Stimulated activated effector memory CD8-positive, alpha-beta T cell treated with anti-CD3 and anti-CD28 coated beads, Interleukin-12 subunit alpha, Interleukin-12 subunit beta, amount 100 ng/mL, for 72 hours (primary cell): ENCODE results near the gene RASGRF2.

Experiments used
- ATAC-seq: fragments of 150-1000 bp; cut with Tn5 transposase; 2 replicates; pipeline ENCODE4 v1.10.0; 2021
- DNase-seq, 2 donors: peaks; one replicate each; pipeline ENCODE4 v3.0.0; 2021 to 2022; ENCODE audit warnings: low spot score in 2 of 2
- H3K27ac Mint-ChIP-seq: one replicate; pipeline ENCODE4 v1.8.0; 2022; ENCODE audit warnings: mild to moderate bottlenecking, mixed read lengths
- H3K36me3 Mint-ChIP-seq: one replicate; pipeline ENCODE4 v1.8.0; 2022; ENCODE audit warnings: mild to moderate bottlenecking, mixed read lengths
- H3K4me1 Mint-ChIP-seq: one replicate; pipeline ENCODE4 v1.8.0; 2022; ENCODE audit warnings: mixed read lengths
- H3K4me3 Mint-ChIP-seq: one replicate; pipeline ENCODE4 v1.8.0; 2022; ENCODE audit warnings: mild to moderate bottlenecking, mixed read lengths
- H3K9me3 Mint-ChIP-seq: one replicate; pipeline ENCODE4 v1.8.0; 2022; ENCODE audit warnings: mixed read lengths

The RASGRF2 gene

DNA sequence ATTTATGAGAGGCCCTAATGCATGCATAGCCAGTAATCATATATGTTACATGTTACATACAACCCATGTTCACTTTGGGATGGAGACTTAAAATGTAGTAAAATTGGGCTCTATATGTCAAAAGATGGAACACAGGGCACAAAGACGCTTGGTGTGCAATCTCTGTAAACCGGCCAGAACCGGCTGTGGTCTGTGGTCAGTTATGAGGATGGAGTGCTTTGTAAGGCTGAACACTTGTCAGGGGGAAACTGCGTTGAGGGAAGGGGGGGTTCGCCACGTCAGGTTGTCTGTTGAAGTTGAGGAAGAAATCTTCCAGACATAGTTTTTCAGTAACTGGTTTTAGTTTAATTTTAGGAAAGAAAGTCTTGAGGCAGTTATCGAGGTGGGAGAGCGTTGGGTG lies 270.3 kb downstream of the RASGRF2 start:
- Mint-ChIP-seq H3K36me3 (no peaks in the 10 kb centered on the region), H3K27ac (no peak overlapping the region), H3K4me1 (peaks cover 6% of the 10 kb centered on the region), H3K4me3 (no peak overlapping the region), H3K9me3 (no peaks in the 10 kb centered on the region)
- DNase-seq (no peak), ATAC-seq (no peak)

DNA sequence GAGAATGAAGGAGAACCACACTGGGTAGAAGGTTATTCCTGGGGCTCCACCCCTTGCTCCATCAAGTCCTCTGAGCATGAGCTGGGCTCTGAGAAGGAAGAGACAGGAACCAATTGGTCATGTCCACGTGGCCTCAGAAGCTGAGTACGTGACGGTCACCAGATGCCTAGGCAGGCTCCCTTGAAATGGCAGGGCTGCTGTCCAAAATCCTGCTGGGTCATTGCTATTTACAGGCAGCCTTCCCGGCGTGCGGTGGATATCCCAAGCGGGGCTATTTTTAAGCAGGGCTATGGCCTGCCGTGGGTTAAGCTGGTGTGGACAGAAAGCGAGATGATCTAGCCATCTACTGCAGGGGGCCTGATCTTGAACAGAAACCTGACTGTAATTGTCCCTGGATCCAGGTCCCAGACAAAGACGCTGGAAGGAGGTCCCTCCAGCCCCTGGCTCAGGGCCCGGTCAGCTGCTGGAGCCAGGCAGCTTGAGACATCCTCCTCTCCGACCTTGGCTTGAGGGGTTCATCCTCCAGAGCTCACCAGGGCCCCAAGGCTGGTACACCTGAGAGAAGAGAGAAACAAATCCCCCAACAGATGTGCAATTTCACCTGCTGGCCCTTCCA lies 272.4 kb downstream of the RASGRF2 start:
- no peak overlapping the region for H3K4me3 Mint-ChIP-seq
- no peaks in the 10 kb centered on the region for H3K9me3 Mint-ChIP-seq
- H3K27ac Mint-ChIP-seq, result no peak overlapping the region
- H3K4me1 Mint-ChIP-seq, result peaks cover 6% of the 10 kb centered on the region
- ATAC-seq (no peak), DNase-seq (no peak)
- H3K36me3 Mint-ChIP-seq, result no peaks in the 10 kb centered on the region

DNA sequence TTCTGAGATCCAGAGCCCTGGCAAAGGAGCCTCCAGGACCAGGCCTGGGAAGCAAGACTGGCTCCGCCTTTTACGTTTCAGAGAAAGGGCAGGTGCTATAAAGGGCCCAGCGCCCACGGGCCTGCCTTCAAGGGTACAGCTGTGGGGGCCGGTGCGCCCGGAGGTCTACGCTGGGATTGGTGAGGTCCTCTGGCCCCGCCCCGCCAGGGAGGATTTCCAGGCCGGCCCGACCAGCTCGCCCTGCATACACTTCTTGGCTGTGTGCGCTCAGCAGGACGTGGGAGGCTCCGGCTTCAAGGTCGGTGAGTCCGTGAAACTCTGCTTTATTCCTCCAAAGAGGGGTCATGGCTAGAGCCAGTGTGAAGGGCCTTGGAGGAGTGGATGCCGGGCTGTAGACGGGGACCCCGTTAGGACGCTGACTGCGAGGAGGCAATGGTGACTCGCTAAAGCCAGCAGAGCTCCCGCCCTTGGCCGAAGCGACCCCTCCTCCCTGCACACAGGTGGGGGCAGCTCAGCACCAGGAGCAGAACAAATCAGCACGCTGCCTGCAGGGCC lies 273.0 kb downstream of the RASGRF2 start, which contains the start of gene CKMT2:
Gene CKMT2 (plus strand): TSS at position 243 of the 555 bp plus-strand sequence. CDS start 17,811 bp downstream, outside the sequence.
- H3K27ac Mint-ChIP-seq, result peak within 1 kb of the TSS; percentile 32

DNA sequence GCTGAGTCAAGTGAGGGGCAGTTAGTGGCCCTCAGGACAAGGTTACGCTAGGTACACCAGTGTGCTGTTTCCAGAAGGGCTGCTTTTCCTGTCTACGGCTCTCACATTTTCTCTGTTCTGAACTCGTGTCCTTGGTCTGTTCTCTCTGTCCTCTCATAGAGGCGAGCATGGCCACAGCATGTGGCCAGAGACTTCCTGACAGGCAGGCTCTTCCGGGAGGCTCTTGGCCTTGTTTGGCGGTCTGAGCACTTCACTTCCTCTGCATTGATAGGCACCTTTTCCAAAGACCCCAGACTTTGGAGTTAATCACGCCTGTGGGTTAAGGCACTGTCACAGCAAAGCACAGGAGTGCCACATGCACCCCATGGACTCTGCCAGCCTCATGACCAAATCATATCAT lies 274.1 kb downstream of the RASGRF2 start:
- no peak for ATAC-seq
- H3K4me3 Mint-ChIP-seq, result no peak overlapping the region
- H3K36me3 Mint-ChIP-seq, result no peaks in the 10 kb centered on the region
- no peaks in the 10 kb centered on the region for H3K9me3 Mint-ChIP-seq
- H3K27ac Mint-ChIP-seq, result peak overlapping the region; percentile 32
- DNase-seq, result no peak
- peaks cover 6% of the 10 kb centered on the region for H3K4me1 Mint-ChIP-seq

More for the DNA sequence above, 273.0 kb downstream of the RASGRF2 start, which contains the start of gene CKMT2:
- Mint-ChIP-seq H3K36me3 (no peaks in the 10 kb centered on the region), H3K4me1 (peaks cover 6% of the 10 kb centered on the region), H3K4me3 (no peak within 1 kb of the TSS), H3K9me3 (no peaks in the 10 kb centered on the region)
- ATAC-seq, result no peak
- no peak for DNase-seq

DNA sequence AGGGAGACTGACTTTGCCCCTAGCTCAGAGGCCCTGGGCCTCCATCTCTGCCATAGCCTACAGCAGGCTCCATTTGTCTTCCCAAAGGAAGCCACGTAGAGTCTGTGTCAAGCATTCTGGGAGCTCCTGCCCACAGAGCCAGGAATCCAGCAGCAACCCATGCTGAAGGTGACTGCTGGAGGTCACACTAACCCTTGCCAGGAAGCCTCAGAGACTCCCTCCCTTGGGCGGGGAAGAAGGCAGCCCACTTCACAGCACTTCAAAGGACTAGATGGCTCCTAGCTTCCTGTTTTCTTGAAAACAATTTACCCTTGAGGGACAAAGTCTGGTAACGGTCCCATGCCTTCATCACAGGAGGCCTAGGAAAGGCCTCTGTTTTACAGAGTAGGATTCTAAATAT lies 274.6 kb downstream of the RASGRF2 start:
- Mint-ChIP-seq H3K36me3 (no peaks in the 10 kb centered on the region), H3K4me3 (no peak overlapping the region), H3K4me1 (peaks cover 6% of the 10 kb centered on the region), H3K9me3 (no peaks in the 10 kb centered on the region), H3K27ac (peak overlapping the region; percentile 32)
- ATAC-seq (no peak), DNase-seq (no peak)

DNA sequence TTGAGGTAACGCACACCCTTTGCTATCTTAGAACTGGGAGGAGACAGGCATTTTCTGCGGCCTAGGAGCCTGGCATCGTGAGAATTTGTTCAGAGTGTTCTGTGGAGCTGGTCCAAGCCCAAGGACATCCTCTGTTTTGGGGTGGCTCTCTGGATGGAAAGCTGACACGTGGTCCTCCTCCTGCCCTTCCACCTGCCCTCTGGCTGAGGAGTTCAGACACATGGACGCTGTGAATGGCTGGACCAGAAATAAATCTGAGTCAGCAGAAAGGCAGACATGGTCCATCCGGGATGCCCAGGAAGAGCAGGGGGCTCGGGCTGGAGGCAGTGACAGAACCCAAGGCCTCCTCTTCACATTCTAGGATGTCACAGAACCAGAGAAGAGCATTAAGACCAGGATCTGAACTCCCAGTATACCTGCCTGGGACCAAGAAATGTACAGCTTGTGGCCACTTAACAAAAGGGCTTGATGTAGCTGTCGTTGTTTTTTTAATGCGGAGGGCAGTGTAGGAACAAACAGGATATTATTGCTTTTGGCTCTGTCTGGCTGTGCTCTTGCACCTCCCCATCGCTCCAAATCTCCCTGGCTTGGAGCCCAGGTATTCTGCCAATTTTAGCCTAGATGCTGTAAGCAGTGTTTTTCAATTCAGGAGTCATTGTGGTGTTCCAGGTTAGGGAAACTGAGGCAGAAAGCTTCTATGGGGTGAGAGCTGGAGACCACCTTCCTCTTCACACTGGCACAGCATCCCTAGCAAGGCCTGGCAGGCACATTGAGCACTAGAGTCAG lies 275.3 kb downstream of the RASGRF2 start:
- no peaks in the 10 kb centered on the region for H3K36me3 Mint-ChIP-seq
- ATAC-seq, result no peak
- no peak overlapping the region for H3K27ac Mint-ChIP-seq
- no peak for DNase-seq
- H3K4me1 Mint-ChIP-seq, result peaks cover 6% of the 10 kb centered on the region
- no peaks in the 10 kb centered on the region for H3K9me3 Mint-ChIP-seq
- H3K4me3 Mint-ChIP-seq, result no peak overlapping the region

DNA sequence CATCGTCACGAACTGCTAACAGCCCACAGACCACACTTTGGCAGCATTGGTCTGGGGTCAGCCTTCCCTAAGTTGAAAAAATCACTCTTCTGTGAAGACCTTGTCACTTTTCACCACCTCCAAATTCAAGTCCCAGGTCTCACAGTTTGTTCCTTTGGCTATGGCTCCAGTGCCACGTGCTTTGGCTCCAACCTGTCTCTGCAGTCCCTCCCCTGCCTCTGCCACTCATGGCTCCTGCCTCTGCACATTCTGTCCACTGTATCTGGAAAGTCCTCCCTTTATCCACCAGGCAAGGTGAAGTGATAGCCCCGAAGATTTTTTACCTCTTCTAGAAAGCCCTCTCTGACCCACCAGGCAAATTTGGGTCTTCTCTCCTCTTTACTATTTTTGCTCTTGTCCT lies 278.3 kb downstream of the RASGRF2 start:
- peaks cover 6% of the 10 kb centered on the region for H3K4me1 Mint-ChIP-seq
- H3K9me3 Mint-ChIP-seq, result no peaks in the 10 kb centered on the region
- H3K4me3 Mint-ChIP-seq, result no peak overlapping the region
- DNase-seq, result no peak
- ATAC-seq, result no peak
- no peaks in the 10 kb centered on the region for H3K36me3 Mint-ChIP-seq
- no peak overlapping the region for H3K27ac Mint-ChIP-seq

DNA sequence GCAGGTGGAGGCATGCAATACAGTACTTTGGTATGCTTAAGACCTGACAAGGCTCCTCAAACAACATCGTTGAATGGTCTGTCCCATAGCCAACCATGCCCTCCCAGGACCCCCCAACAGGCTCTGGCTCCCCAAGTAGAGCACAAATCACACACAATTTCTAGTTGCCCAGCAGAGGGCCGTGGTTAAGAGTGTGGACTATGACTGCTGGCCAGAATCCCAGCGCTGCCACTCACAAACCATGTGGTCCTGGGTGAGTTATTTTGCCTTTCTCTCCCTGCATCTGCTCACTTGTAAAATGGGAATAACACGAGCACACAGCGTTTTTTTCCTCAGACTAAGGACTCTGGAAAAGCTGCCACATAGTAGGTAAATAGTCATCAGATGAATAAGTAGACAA lies 279.4 kb downstream of the RASGRF2 start:
- DNase-seq (no peak), ATAC-seq (no peak)
- Mint-ChIP-seq H3K4me3 (no peak overlapping the region), H3K9me3 (no peaks in the 10 kb centered on the region), H3K27ac (no peak overlapping the region), H3K4me1 (peaks cover under 1% of the 10 kb centered on the region), H3K36me3 (no peaks in the 10 kb centered on the region)

DNA sequence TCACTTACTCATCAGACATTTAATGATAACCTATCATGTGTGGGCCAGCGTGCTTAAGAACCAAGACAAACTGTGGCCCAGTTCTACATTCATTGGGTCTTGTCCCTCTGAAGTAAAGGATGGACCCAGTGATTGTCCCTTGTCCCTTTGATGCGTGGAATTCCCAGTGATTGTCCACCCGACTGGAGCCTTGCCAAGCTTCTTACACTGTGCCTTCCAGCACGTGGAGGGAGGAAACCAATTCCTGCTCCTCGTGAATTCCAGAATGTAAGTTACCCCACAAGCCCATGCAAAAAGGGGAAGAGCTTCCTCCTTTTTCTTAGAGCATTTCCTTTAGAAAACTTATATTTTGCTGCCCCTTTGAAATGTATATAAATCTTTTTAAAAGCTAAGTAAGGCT lies 280.8 kb downstream of the RASGRF2 start:
- no peak for ATAC-seq
- no peak overlapping the region for H3K27ac Mint-ChIP-seq
- H3K4me3 Mint-ChIP-seq, result no peak overlapping the region
- H3K4me1 Mint-ChIP-seq, result no peaks in the 10 kb centered on the region
- H3K9me3 Mint-ChIP-seq, result no peaks in the 10 kb centered on the region
- DNase-seq, result no peak
- H3K36me3 Mint-ChIP-seq, result no peaks in the 10 kb centered on the region

DNA sequence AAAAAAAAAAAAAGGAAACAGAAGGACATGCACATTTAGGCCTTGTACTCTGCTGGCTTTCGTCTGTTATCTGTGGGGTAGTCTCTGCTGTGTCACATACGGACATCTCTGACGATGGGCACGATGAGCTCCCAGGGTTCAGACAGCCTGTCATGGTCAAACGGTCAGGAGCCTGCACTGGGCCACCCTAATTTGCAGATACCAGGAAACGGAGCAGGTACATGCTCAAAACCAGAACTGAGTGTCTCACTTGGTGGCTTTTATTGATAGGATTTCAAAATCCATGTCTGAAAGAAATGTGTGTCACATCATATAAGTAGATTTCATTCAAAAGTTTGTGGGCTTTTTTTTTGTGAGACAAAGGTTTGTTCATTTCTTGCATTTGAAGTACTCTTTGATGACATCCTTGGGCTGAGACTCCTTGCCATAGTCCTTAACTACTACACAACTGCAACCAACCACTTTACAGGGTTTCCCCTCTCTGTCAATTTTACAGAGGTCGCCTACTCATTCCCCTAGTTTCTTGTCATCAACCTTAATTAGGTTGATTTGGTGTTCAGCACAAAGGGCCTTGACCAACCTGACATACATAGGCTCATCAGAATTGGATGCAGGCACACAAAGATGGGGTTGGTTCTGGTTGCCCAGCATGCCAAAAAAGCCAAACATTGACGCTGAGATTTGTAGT lies 281.9 kb downstream of the RASGRF2 start:
- no peak overlapping the region for H3K4me3 Mint-ChIP-seq
- H3K36me3 Mint-ChIP-seq, result no peaks in the 10 kb centered on the region
- H3K27ac Mint-ChIP-seq, result no peak overlapping the region
- no peaks in the 10 kb centered on the region for H3K9me3 Mint-ChIP-seq
- ATAC-seq, result peak; percentile 64
- H3K4me1 Mint-ChIP-seq, result no peaks in the 10 kb centered on the region
- DNase-seq, result no peak

DNA sequence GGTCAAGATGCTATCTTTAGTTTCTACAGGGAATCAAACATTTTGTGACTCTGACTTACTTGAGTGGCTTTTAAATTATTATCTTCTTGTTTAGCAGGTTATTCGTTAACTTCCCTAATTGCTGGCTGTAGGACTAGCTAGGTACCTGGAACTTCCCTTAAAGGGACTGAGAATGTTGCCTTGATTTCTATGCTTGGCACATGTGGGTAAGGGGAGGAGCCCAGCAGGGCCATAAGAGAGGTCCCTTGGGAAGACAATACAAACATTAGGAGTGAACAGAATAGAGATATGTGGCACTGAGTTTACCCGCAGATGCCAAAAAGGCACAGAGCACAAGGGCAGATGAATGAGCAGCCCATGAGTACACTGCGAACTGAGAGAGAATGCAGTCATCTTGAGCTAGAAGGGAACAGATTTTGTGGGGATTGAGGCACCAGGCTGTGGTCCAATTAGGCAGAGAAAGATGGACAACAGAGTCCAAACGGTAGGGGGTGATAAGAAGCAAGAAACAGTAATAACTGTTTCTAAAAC lies 282.8 kb downstream of the RASGRF2 start:
- Mint-ChIP-seq H3K36me3 (no peaks in the 10 kb centered on the region), H3K4me1 (no peaks in the 10 kb centered on the region), H3K4me3 (no peak overlapping the region), H3K27ac (no peak overlapping the region), H3K9me3 (no peaks in the 10 kb centered on the region)
- no peak for ATAC-seq
- DNase-seq, result no peak

DNA sequence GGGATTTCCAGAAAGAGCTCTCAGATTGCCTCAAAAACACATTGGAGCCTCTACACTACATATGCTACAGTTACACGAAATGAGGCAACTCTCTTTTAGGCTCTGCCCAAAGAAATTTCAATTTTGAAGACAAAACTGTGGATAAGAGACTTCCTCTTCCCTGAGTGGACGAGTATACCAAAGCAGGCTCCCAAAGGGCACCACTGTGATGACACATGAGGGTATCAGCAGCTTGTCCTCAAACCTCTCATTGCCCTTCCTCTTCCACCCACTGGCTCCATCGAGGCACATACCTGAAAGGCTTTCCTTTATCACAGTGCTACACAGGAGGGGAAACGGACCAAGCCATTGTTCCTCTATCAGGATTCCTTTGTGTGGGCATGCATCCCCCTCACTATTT lies 284.3 kb downstream of the RASGRF2 start:
- ATAC-seq (no peak), DNase-seq (no peak)
- Mint-ChIP-seq H3K36me3 (no peaks in the 10 kb centered on the region), H3K9me3 (no peaks in the 10 kb centered on the region), H3K27ac (peak overlapping the region; percentile 58), H3K4me1 (no peaks in the 10 kb centered on the region), H3K4me3 (no peak overlapping the region)

DNA sequence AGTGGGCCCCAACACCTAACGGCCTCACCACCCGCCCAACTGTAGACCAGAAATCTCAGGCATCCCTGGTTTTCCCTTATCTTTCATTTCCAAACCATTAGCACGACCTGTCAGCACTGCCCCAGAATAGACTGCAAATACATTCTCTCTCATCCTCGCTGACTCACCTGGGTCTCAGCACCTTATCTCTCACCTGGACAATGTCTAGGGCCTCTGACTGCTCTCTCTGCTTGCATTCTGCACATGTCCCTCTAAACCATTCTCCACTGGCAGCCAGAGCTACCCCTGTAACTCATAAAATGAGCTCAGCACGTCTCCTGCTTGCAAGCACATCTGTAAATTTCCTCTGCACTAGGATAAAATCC lies 285.7 kb downstream of the RASGRF2 start:
- ATAC-seq, result no peak
- H3K4me3 Mint-ChIP-seq, result no peak overlapping the region
- H3K4me1 Mint-ChIP-seq, result no peaks in the 10 kb centered on the region
- no peaks in the 10 kb centered on the region for H3K36me3 Mint-ChIP-seq
- H3K27ac Mint-ChIP-seq, result no peak overlapping the region
- no peak for DNase-seq
- H3K9me3 Mint-ChIP-seq, result peaks cover 4% of the 10 kb centered on the region

DNA sequence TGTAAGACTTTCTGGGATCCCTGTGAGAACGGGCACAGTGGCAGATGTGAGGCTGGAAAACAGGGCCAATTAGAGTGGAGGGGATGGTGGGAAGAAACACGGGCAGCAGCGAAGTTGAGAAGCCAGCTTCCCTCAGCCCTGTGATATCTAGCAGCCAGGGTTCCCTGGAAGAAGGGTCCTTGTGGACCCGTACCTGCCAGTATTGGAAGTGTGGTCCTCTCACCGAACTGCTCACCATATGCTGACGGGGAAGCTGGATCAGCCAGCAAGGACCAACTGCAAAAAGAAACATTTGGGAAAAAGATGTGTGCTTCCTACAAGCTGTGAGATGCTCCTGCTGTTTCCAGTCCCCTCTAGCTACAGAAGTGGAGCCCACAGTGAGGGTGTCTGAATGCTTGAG lies 286.5 kb downstream of the RASGRF2 start:
- ATAC-seq (no peak), DNase-seq (no peak)
- H3K4me3 Mint-ChIP-seq, result no peak overlapping the region
- H3K9me3 Mint-ChIP-seq, result peaks cover 4% of the 10 kb centered on the region
- no peaks in the 10 kb centered on the region for H3K4me1 Mint-ChIP-seq
- no peak overlapping the region for H3K27ac Mint-ChIP-seq
- H3K36me3 Mint-ChIP-seq, result no peaks in the 10 kb centered on the region

DNA sequence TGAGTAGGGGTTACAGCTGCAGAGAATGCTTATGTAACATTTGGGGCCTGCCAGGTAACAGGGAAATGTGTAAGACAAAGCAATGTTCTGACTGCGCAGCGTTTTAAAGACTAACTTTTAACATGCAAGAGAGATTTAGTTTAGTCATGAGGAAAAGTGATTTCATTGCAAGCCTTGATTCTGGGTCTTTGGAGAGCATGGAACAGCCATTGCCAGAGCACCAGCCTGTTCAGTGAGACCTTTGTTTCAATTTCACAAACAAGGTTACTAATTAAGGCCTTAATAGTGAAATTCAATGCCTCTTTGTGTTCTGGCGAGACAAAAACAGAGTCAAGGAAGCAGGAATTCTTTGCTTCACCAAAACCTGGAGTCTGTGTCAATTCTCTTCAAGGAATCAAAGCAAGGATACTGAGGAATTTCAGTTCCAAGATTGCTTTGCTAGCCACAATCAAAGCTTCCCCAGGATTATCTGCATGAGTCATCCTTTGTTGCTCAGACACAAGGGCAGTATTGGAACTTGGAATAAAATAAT lies 287.3 kb downstream of the RASGRF2 start:
- H3K9me3 Mint-ChIP-seq, result peaks cover 4% of the 10 kb centered on the region
- ATAC-seq, result no peak
- H3K4me3 Mint-ChIP-seq, result no peak overlapping the region
- H3K4me1 Mint-ChIP-seq, result no peaks in the 10 kb centered on the region
- DNase-seq, result no peak
- no peak overlapping the region for H3K27ac Mint-ChIP-seq
- H3K36me3 Mint-ChIP-seq, result no peaks in the 10 kb centered on the region
